Muscle layer of duodenum (tissue), 2 donors: ENCODE measurements around the gene TBC1D7.
A peak's percentile ranks its signal among the peaks of the same experiment; 100 is the strongest.

ENCODE experiments used
- H3K27ac ChIP-seq: one replicate; pipeline ENCODE4 v1.7.0; 2013; ENCODE audit warnings: mild to moderate bottlenecking, low read length
- H3K27me3 ChIP-seq: one replicate; pipeline ENCODE4 v1.7.0; 2013; ENCODE audit warnings: low read depth, mild to moderate bottlenecking, control low read depth, low read length
- H3K36me3 ChIP-seq, 2 donors: one replicate each; pipeline ENCODE4 v1.7.0; 2013; ENCODE audit warnings: low read length in 2 of 2, control low read depth in 1 of 2, mild to moderate bottlenecking in 1 of 2; ENCODE audit not compliant: insufficient read depth in 2 of 2, control insufficient read depth in 1 of 2
- H3K4me1 ChIP-seq, 2 donors: one replicate each; pipeline ENCODE4 v1.7.0; 2013; ENCODE audit warnings: low read length in 2 of 2, mild to moderate bottlenecking in 2 of 2, control low read depth in 1 of 2, moderate library complexity in 1 of 2; ENCODE audit not compliant: insufficient read depth in 2 of 2, control insufficient read depth in 1 of 2
- H3K4me3 ChIP-seq, 2 donors: one replicate each; pipeline ENCODE4 v1.7.0; 2013; ENCODE audit warnings: low read length in 2 of 2, low read depth in 1 of 2, mild to moderate bottlenecking in 1 of 2
- H3K9me3 ChIP-seq, 2 donors: one replicate each; pipeline ENCODE4 v1.7.0; 2013; ENCODE audit warnings: low read length in 2 of 2, control low read depth in 1 of 2, mild to moderate bottlenecking in 1 of 2; ENCODE audit not compliant: control insufficient read depth in 1 of 2
- donor health status: healthy.

Gene TBC1D7

DNA sequence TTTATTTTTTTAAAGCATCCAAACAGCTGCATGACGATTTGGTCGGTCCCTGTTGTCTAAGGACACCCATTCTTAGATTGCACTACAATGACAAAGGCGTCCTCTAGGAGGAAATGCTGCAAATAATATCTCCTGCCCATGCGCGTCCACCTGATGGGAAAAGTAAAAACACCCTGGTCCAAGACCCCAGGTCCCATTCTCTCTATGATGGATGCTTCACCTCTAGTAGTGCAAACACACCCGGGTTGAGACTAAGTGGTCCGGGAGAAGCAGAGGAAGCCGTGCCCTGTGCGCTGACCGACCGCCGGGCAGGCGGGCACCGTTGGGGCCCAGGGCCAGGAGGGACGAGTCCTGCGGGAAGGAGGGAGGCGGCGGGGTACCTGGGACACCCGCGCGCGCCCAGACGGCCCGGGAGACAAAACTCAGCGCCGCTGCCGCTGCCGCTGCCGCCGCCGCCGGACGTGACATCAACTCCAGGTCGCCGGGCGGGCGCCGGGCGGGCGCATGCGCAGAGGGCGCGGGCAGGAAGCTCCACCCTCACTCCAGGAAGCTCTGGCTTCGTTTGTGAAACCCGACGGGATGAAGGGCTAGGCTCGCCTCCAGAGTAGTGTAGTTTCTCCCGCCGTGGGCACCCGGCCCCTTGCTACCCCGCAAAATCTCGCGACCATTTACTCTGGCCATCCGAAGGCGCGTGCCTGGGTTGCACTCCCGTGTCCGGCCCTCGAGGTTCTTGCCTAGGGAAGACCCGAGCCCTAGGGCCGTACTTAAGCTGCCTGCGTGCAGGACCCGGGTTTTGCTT lies at the start of gene TBC1D7:
TBC1D7 (minus strand) TSS at position 462 of the 799 bp plus-strand sequence. CDS start 1,639 bp downstream, outside the sequence.
- Histone ChIP-seq H3K36me3 (peaks cover 3 to 19% of the 10 kb centered on the region in 2 donors), H3K4me1 (peaks cover 0 to 12% of the 10 kb centered on the region in 2 donors), H3K27ac (peak within 1 kb of the TSS; percentile 93), H3K9me3 (no peaks in the 10 kb centered on the region), H3K27me3 (no peaks in the 10 kb centered on the region), H3K4me3 (peak within 1 kb of the TSS; percentile 88 to 90)

DNA sequence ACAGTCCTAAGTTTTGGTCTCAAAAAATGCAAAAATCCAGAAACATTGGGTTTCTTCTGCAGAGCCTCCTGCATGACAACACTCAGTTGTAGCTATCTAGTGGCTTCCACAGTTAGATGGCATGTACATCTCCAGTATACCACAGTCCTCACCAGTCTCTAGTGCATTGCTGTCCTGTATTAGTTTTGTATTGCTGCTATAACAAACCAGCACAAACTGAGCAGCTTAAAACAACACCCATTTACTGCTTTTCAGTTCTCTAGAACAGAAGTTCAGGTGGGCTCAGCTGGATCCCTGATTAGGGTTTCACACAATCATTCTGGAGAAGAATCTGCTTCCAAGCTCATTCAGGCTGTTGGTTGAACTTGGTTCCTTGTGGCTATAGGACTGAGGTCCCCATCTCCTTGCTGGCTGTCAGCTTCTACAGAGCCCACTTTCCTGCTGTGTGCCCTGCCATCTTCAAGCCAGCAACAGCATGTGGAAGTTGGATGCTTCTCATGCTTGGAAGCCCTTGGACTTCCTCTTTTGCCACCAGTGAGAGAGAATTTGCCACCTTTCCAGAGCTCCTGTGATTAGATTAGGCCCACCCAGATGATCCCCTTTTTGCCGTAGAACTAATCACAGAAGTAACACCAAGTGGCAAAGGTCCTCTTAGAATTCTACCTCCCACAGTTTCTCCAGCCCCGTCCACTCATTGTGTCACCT lies 48.9 kb upstream of the TBC1D7 start:
- Histone ChIP-seq H3K27ac (no peak overlapping the region), H3K36me3 (no peaks in the 10 kb centered on the region), H3K4me1 (peaks cover 0 to 5% of the 10 kb centered on the region in 2 donors), H3K27me3 (no peaks in the 10 kb centered on the region), H3K9me3 (no peaks in the 10 kb centered on the region), H3K4me3 (no peak overlapping the region)

DNA sequence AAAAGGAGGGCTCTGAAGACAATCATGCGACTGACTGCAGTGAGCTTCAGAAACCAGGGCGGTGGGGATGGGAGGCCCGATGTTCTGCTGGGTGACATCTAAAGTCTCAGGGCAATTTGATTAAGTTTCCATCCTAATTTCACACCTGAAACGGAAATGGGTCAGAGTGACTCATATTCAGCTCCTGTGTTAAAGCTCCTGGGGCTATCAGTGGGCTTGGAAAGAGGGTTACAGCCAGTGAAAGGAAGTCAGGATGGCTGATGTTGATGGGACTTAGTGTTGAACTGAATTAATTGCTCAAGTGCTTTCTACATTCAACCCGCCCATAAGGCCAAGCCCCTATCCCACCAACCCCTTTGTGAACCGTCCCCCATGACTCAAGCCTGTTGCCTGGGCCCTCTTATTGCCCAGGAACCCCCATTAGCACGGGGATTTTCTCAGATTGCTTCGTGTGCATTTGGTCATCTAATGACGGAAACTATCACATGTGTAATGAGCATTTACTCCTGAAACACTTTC lies 47.1 kb upstream of the TBC1D7 start:
- no peak overlapping the region for H3K27ac ChIP-seq
- no peaks in the 10 kb centered on the region for H3K4me1 ChIP-seq

DNA sequence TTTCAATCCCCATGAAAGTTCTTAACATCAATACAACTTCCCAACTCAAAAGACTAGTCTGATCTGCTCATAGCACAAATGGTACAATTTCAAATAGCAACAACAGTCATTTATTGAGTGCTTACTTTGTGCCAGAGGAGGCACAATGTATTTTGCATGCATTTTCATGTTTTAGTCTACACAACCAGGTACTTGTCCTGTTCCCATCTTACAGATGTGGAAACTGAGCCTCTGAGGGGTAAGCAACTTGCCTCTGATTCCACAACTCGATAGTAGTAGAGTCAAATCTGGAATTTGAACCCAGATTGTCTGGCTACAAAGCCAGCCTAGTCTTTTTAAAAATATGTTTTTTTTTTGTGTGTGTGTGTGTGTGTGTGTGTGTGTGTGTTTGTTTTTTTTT lies 45.6 kb upstream of the TBC1D7 start:
- Histone ChIP-seq H3K9me3 (no peaks in the 10 kb centered on the region), H3K27me3 (no peaks in the 10 kb centered on the region), H3K4me1 (peaks cover 0 to 3% of the 10 kb centered on the region in 2 donors), H3K4me3 (no peak overlapping the region), H3K27ac (no peak overlapping the region), H3K36me3 (no peaks in the 10 kb centered on the region)

More for the DNA sequence above, 47.1 kb upstream of the TBC1D7 start:
- Histone ChIP-seq H3K36me3 (no peaks in the 10 kb centered on the region), H3K9me3 (no peaks in the 10 kb centered on the region), H3K4me3 (no peak overlapping the region), H3K27me3 (no peaks in the 10 kb centered on the region)

DNA sequence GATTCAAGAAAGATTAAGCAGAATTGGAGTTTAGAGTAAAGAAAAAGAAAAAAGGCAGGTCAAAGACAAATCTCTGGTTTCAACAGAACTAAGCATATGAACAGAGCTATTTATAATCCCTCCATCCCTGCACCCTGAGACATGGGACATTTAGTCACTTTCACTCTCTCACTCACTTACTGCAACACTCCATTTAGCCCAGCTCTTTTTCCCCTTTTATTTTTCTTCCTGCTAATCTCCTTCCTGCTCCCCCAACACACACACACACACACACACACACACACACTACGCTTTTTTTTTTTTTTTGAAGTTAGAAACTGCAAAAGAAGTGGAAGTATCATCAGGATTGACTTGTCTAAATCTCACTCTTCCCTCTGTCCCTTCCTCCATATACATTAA lies 45.1 kb upstream of the TBC1D7 start:
- no peak overlapping the region for H3K27ac ChIP-seq
- H3K27me3 ChIP-seq = no peaks in the 10 kb centered on the region

DNA sequence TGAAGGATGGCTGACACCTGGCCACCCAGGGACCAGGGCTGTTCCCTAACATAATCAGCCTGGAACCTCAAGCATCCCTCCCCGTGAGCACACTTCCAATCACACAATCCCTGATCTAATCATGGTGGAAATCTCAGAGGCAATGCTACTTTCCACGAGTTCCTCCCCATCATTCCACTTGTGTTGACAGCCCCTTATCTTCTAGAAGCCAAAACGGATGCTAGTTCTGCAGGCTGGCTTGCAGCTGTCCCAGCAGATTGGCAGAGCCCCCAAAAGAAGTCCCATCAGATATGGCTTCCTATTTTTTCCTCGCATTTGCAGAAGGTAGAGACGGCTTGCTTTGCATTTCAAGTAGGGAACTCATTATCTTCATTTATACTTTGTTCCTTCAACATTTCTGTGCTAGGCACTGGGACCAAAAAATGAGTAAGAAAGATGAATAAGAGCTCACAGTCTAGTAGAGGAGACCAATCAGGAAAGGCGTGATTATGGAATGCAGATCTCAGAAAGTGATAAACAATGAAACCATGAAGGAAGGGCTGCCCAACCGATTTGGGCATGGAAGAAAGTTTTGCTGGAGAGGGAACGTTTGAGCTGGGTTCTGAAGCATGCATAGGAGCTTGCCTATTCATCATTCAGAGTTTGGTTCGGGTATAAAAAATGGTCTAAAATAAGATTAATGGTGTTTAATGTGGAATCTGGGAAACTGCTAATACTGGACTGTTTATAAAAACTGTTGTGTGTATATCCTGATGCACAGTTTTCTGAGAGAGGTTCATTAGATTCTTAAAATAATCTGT lies 44.6 kb upstream of the TBC1D7 start:
- peaks cover 0 to 3% of the 10 kb centered on the region in 2 donors for H3K4me1 ChIP-seq
- no peak overlapping the region for H3K4me3 ChIP-seq
- H3K27me3 ChIP-seq = no peaks in the 10 kb centered on the region
- no peak overlapping the region for H3K27ac ChIP-seq
- H3K9me3 ChIP-seq = no peaks in the 10 kb centered on the region
- no peaks in the 10 kb centered on the region for H3K36me3 ChIP-seq

More for the DNA sequence above, 45.1 kb upstream of the TBC1D7 start:
- Histone ChIP-seq H3K9me3 (no peaks in the 10 kb centered on the region), H3K36me3 (no peaks in the 10 kb centered on the region), H3K4me3 (no peak overlapping the region), H3K4me1 (peaks cover 0 to 3% of the 10 kb centered on the region in 2 donors)

DNA sequence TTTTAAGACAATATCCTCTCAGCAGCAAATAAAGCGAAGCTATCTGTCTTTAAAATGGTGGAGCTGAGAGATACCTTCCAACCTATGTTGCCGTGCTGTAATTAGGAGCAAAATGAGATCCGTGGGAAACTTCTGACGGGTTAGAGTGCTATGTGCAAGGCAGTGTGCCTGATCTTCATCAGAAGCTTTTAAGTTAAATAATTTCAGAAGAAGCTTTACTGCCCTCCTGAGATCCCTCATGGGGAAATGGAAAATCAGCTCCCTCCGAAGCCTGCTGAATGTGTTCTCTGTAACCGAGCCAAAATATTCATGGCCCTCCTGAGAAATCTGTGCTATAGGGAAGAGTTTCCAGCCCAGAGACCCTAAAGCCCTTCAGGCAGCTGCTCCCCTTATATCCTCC lies 43.7 kb upstream of the TBC1D7 start:
- Histone ChIP-seq H3K27me3 (no peaks in the 10 kb centered on the region), H3K4me3 (no peak overlapping the region), H3K9me3 (no peaks in the 10 kb centered on the region), H3K27ac (no peak overlapping the region), H3K4me1 (peaks cover 0 to 3% of the 10 kb centered on the region in 2 donors), H3K36me3 (no peaks in the 10 kb centered on the region)

DNA sequence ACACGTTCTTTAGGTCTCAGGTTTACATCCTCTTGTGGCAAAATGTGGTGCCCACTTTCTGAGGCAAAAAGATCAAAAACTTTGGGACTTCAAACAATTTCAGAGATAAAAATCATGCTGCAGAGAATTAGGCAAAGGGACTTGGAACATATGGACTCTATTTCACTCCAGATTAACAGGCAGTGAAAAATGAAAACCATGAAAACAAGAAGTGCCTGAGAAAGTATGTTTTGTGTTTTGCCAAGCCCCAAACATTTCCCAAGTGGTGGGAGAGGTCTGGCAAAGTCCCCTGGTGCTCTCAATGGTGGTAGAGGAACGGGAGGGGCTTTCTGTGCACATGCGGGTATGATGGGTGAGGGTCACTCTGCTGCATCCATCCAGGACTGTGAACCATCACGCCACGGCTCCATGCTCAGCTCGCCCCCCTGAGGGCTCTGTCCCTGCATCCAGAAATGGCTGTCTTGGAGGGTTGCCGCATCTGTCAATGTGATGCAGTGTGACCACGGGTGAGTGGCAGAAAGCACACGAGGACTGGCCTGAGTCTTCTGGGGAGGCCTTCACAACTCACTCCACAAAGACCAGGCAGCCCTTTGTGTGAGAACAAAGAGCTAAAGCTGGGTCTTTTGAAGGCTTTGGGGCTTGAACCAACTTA lies 43.2 kb upstream of the TBC1D7 start:
- H3K4me3 ChIP-seq = no peak overlapping the region
- peaks cover 0 to 3% of the 10 kb centered on the region in 2 donors for H3K4me1 ChIP-seq
- no peaks in the 10 kb centered on the region for H3K27me3 ChIP-seq
- H3K27ac ChIP-seq = no peak overlapping the region
- no peaks in the 10 kb centered on the region for H3K9me3 ChIP-seq
- H3K36me3 ChIP-seq = no peaks in the 10 kb centered on the region

DNA sequence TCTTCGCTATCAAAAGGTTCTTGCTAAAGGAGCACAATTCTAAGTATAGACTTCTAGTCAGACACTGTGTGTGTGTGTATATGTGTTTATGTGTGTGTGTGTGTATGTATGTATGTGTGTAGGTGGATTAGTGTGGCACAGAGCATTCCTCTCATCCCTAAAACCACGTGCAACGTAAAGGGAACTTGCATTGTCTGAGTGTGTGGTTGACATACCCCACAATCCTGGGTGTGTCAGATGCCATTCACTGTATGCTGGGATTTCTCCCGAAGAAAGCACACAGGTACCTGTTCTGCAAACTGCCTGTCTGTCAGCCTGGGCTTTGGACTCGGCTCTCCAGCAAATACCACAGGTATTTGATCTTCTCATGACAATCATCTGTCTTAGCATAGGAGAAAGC lies 42.3 kb upstream of the TBC1D7 start:
- H3K4me1 ChIP-seq = peaks cover 0 to 3% of the 10 kb centered on the region in 2 donors
- H3K27ac ChIP-seq = no peak overlapping the region
- H3K4me3 ChIP-seq = no peak overlapping the region
- no peaks in the 10 kb centered on the region for H3K36me3 ChIP-seq
- H3K9me3 ChIP-seq = no peaks in the 10 kb centered on the region
- H3K27me3 ChIP-seq = no peaks in the 10 kb centered on the region

DNA sequence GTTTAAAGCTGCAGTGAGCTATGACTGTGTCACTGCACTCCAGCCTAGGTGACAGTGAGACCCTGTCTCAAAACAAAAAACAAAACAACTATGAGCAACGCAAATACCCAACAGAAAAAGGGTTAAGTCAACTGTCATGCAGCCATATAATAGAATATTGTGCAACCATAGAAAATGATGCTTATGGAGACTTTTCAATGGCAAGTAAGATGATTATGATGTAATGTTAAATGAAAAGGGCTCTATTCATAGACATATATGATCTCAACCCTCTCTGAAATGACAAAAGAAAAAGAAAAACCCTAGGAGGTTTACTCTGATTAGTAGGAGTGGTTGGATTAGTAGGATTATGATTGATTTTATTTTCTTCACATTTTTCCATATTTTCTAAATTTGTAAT lies 41.3 kb upstream of the TBC1D7 start:
- H3K9me3 ChIP-seq = no peaks in the 10 kb centered on the region
- H3K36me3 ChIP-seq = peaks cover 0 to 9% of the 10 kb centered on the region in 2 donors
- H3K4me3 ChIP-seq = no peak overlapping the region
- H3K27ac ChIP-seq = no peak overlapping the region
- no peaks in the 10 kb centered on the region for H3K27me3 ChIP-seq
- peaks cover 0 to 3% of the 10 kb centered on the region in 2 donors for H3K4me1 ChIP-seq
